K562 (cell line): ENCODE data around the gene LRRC71. TPM values are rescaled to one million over a fixed set of nuclear protein-coding genes. Genes with fewer than 3 reads are reported as not detected.
A peak's percentile ranks its signal among the peaks of the same experiment; 100 is the strongest.

ENCODE experiments used
- ARNT ChIP-seq, 2 experiments: fragments of 450-650 bp; IDR thresholded peaks; 2 replicates each; pipeline ENCODE4 v1.6.1; 2016; ENCODE audit warnings: mild to moderate bottlenecking in 1 of 2
- BRCA1 ChIP-seq, 2 experiments: fragments of 450-650 bp in 1 of 2; sonication (generic) in 1 of 2; formaldehyde crosslinking in 1 of 2; IDR thresholded peaks; 2 replicates each; pipeline versions ENCODE4 v1.5.0 to v1.6.1; 2017 to 2020; ENCODE audit warnings: mild to moderate bottlenecking in 1 of 2, missing genetic modification reagents in 1 of 2
- DIDO1 ChIP-seq: fragments of 450-650 bp; IDR thresholded peaks from 2 replicates; pipeline ENCODE4 v1.6.1; 2016; ENCODE audit warnings: low read depth, missing biosample characterization, missing genetic modification characterization
- ESRRB ChIP-seq: fragments of 250-450 bp; sonication (Bioruptor Pico); IDR thresholded peaks from 2 replicates; pipeline ENCODE4 v1.5.0; 2020; ENCODE audit warnings: mild to moderate bottlenecking, moderate library complexity, borderline replicate concordance
- TAL1 ChIP-seq: fragments of 450-650 bp; IDR thresholded peaks from 2 replicates; pipeline ENCODE4 v1.6.1; 2016; ENCODE audit warnings: mild to moderate bottlenecking
- TCFL5 ChIP-seq: fragments of 250-450 bp; sonication (Bioruptor Pico); conservative IDR thresholded peaks from 2 replicates; pipeline ENCODE4 v1.6.1; 2021; ENCODE audit warnings: mild to moderate bottlenecking, moderate library complexity, matching md5 sums
- ZNF766 ChIP-seq: fragments of 200-800 bp; sonication (Bioruptor generic); conservative IDR thresholded peaks from 2 replicates; pipeline ENCODE4 v1.6.1; 2016; ENCODE audit warnings: missing genetic modification characterization, missing compliant biosample characterization
- polyA plus RNA-seq, 8 experiments: library from polyadenylated mRNA; depleted of rRNA in 4 of 8; stranded (reverse) in 5 of 8; unstranded in 3 of 8; fragments of >200 nt; fragmentation: Nextera tagmentation in 2 of 8; fragmentation: Illumina TruSeq in 1 of 8; extraction: Ambion mirVana in 2 of 8; extraction: Trizol in 1 of 8; gene quantifications; 2 replicates each; pipeline versions ENCODE4 v1.2.1 to v1.2.3, GENCODE V29; 2011 to 2014; ENCODE audit warnings: inconsistent platforms in 1 of 8, missing spikeins in 1 of 8
- total RNA-seq, 7 experiments: library from RNA; depleted of rRNA in 6 of 7; stranded (reverse); fragments of >200 nt in 6 of 7; fragmentation: Illumina TruSeq in 2 of 7; extraction: Trizol in 2 of 7; gene quantifications; 2 replicates each; pipeline versions ENCODE4 v1.2.1 to v1.2.3, GENCODE V29; 2011 to 2021; ENCODE audit warnings: low replicate concordance in 1 of 7
- TF ChIP-seq, protein P1 (sequence below): fragments of 250-450 bp; sonication (Bioruptor Pico); IDR thresholded peaks from 2 replicates; pipeline ENCODE4 v1.5.1; 2021; ENCODE audit warnings: mild to moderate bottlenecking
- TF ChIP-seq, protein P2 (sequence below), 2 experiments: fragments of 450-650 bp; formaldehyde crosslinking in 1 of 2; IDR thresholded peaks; 2 replicates each; pipeline versions ENCODE4 v1.4.0 to v1.6.1; 2014 to 2020; ENCODE audit warnings: mild to moderate bottlenecking in 2 of 2, borderline replicate concordance in 1 of 2, low read depth in 1 of 2

Gene LRRC71
- total and polyA plus RNA-seq, 9 of the 15 experiments (the other 6 are each of a cell fraction or from before 2014, with no cell fraction given) = 0.06 to 1.2 (median 0.51) TPM; not detected in 1

DNA sequence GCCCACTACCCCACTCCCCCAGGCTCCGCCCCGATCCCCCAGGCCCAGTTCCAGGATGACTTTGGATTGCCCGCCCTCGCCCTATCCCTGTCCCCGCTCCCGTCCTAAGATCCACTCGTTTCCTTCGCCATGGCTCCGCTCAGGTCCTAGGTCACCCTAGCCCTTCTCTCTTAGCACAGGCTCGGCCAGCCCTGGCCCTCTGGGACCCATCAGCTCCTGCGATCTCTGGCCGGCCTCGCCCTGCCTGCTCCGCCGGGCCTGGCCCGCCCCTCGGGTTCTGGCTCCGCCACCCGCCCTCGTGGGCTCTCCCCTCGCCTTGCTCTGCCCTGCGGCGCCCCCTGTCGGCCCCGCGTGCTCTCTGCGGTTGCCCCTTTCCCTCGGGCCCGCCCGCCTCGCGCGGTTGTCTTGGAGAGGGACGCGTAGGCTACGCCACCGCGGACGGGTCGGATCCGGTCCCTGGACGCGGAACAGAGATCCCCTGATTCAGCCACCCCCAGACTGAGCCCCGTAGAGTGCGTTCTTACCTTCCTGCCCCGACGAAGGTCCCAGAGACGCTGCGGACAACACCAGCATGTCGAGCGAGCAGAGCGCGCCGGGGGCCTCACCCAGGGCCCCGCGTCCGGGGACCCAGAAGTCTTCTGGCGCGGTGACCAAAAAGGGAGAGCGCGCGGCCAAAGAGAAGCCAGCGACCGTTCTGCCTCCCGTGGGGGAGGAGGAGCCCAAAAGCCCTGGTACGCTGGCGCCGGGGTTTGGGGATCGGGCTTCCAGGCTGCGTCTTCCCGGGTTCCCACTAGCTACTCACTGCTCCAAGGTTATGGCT is at the start of gene LRRC71 (continued):
- TF ChIP-seq ARNT (IDR thresholded peaks at IDR 0.05) (no peak), BRCA1 (IDR thresholded peaks at IDR 0.05) (no peak), BRCA1 (CRISPR knock-in tag; IDR thresholded peaks at IDR 0.05) (no peak), ZNF766 (CRISPR knock-in tag) (no peak), TCFL5 (CRISPR knock-in tag) (no peak), TAL1 (no peak), ESRRB (CRISPR knock-in tag) (no peak), DIDO1 (tag) (no peak)
- TF ChIP-seq, protein P1, sequence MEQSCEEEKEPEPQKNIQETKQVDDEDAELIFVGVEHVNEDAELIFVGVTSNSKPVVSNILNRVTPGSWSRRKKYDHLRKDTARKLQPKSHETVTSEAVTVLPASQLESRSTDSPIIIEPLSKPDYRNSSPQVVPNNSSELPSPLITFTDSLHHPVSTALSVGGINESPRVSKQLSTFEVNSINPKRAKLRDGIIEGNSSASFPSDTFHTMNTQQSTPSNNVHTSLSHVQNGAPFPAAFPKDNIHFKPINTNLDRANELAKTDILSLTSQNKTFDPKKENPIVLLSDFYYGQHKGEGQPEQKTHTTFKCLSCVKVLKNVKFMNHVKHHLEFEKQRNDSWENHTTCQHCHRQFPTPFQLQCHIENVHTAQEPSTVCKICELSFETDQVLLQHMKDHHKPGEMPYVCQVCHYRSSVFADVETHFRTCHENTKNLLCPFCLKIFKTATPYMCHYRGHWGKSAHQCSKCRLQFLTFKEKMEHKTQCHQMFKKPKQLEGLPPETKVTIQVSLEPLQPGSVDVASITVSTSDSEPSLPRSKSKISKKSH (CRISPR knock-in tag) = no peak
- TF ChIP-seq, protein P2, sequence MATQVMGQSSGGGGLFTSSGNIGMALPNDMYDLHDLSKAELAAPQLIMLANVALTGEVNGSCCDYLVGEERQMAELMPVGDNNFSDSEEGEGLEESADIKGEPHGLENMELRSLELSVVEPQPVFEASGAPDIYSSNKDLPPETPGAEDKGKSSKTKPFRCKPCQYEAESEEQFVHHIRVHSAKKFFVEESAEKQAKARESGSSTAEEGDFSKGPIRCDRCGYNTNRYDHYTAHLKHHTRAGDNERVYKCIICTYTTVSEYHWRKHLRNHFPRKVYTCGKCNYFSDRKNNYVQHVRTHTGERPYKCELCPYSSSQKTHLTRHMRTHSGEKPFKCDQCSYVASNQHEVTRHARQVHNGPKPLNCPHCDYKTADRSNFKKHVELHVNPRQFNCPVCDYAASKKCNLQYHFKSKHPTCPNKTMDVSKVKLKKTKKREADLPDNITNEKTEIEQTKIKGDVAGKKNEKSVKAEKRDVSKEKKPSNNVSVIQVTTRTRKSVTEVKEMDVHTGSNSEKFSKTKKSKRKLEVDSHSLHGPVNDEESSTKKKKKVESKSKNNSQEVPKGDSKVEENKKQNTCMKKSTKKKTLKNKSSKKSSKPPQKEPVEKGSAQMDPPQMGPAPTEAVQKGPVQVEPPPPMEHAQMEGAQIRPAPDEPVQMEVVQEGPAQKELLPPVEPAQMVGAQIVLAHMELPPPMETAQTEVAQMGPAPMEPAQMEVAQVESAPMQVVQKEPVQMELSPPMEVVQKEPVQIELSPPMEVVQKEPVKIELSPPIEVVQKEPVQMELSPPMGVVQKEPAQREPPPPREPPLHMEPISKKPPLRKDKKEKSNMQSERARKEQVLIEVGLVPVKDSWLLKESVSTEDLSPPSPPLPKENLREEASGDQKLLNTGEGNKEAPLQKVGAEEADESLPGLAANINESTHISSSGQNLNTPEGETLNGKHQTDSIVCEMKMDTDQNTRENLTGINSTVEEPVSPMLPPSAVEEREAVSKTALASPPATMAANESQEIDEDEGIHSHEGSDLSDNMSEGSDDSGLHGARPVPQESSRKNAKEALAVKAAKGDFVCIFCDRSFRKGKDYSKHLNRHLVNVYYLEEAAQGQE (IDR thresholded peaks at IDR 0.05; ENCODE audit: borderline replicate concordance) = peak; percentile 96
- TF ChIP-seq, protein P2 (CRISPR knock-in tag; IDR thresholded peaks at IDR 0.05; ENCODE audit: low read depth) = no peak
